ENCODE measurements around the gene CLSTN2.

CLSTN2 gene

DNA sequence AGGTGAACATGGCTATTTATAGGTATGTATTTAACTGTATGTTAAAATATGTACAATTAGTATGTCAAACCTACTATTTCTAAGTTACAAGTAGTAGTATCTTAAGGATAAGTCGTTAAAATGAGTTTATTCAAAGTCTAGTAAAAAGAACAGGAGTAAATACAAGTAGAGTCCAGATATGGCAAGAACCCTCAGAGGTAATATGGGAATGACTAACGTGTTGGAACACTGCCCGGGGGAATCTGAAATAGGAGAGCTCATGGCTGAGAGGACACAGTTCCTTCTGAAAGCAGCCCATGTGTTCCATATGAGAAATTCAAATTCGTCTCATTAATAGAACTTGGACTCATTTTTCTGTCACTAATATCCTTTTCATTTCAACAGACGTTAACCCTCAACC is 158.8 kb downstream of the CLSTN2 start:
- DNase-seq (ENCODE audit: low read depth), result no peak

DNA sequence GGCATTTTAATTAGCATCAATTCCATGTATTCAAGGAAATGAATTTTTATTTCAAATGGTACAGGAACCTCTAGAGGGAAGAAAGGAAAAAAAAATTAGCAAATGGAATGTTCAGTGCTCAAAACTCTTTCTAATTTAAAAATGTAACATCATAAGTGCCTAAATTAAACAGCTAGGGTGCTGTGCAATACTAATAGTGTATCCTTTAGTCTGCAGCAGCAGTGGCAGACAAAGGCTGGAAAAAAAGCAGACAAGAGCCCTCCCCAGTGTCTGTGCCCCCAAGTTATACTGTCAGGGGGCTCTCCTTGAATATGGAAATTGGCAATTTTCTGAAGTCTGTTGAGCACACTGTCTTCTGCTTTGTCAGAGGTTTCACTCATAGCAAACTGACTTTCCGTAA is 159.5 kb downstream of the CLSTN2 start:
- no peak for DNase-seq (ENCODE audit: low read depth)

DNA sequence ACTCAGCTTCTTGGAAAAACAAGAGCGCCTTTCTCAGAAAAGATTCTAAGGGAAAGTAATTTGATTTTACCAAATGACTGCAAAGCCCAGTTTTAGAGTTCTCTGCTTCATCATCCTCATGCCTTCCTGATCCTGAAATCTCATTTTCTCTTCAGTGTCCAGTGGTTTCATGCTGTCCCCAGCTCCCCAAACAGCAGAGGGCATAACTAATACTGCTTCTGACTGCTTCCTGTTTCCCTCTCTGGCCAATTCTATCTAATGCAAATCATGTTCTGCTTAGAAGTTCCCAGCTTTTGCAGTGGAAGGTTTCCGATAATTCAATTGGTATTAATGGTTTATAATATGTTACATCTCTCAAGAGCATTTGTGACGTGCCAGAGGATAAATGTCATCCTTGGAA is 161.1 kb downstream of the CLSTN2 start:
- DNase-seq (ENCODE audit: low read depth), result no peak

DNA sequence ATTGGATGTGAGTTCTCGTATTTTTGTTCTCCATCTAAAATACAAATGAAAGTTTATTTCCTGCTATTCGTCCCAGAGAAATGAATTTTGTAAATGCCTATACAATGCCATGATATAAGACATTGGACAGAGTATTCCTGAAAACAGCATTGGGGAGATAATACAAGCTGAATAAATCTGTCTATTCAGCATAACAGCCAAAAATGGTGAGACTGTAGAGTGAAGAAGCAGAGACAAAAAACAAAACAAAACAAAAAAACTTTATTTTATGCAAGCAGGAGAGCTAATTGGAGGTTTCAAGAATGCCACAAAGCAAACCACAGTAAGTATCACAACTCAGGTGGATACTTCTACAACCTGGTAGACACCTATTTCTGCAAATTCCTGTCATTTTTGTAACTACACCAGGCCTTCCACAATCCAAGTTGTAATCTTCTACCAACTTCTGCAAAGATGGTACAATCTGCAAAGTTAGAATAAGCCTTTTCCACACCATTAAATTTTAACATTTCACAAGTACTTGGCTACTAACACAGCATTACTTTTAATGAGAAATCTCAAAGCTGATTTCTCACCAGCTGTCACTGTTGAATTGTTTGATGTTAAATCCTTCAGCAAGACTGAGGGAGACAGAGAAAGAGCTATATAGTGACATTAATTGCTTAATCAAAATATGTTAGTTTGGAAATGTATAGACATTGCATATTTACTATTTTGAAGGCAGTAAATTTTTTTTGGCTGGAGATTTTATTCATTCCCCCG is 163.1 kb downstream of the CLSTN2 start:
- no peak for DNase-seq (ENCODE audit: low read depth)

- no peak for DNase-seq (ENCODE audit: low read depth)
These were observed 165.5 kb downstream of the CLSTN2 start for GRCh38 chr3:140100479-140100878.

- no peak for DNase-seq (ENCODE audit: low read depth)
These were observed 168.2 kb downstream of the CLSTN2 start for GRCh38 chr3:140103166-140103565.

DNA sequence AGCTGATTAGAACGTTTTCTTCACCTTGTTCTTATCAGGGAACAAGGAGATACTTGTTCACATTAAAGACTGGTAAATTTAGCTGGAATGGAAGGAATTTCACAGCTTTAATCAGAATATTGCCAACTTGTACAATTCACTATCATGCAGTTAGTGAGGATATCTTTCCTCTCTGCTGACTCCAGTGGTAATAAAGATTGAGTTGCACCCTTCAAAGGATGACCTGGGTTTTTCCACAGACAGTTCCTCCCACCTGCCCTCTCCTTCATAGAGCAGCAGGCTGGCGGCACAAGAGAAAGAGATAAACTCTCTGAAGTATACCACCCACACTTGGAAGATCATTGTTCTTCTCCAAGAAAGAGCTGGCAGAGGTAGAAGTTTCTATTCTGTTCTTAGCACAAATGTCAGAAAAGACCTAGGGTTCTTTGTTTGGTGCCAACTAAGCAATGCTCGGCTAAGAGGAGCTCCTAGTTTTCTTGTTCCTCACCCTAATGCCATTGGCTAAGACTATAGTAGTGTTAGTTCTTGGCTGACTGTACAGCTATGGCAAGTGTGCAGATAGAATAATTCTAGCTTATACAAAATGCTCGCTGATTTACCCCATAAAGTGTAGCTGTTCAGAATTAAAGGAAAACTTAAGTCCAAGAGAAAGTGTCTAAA is 169.1 kb downstream of the CLSTN2 start:
- DNase-seq (ENCODE audit: low read depth), result no peak

- DNase-seq (ENCODE audit: low read depth), result no peak
These were observed 179.2 kb downstream of the CLSTN2 start for GRCh38 chr3:140113996-140114788.

GRCh38 chr3:140114789-140115080 is 179.8 kb downstream of the CLSTN2 start:
- no peak for DNase-seq (ENCODE audit: low read depth)

GRCh38 chr3:140117096-140117526 is 182.1 kb downstream of the CLSTN2 start:
- DNase-seq (ENCODE audit: low read depth), result no peak

DNA sequence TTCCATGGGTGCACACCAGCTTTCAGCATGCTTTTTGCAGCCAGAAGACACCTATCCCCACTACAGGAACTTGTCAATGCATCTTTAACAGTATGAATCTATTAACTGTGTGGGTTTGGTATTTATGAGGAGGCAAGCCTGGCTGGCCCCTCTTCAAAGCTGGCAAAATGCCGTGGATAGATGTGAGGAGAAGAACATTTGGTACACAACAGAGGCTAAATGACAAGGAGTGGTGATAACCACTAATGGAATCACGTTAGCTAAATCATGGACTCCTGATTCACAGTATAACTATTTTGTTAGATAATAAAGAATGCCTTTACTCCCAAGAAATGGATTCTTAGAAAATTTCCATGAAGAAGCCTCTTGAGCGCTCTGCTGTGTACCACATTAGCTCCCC is 187.2 kb downstream of the CLSTN2 start:
- no peak for DNase-seq (ENCODE audit: low read depth)

DNA sequence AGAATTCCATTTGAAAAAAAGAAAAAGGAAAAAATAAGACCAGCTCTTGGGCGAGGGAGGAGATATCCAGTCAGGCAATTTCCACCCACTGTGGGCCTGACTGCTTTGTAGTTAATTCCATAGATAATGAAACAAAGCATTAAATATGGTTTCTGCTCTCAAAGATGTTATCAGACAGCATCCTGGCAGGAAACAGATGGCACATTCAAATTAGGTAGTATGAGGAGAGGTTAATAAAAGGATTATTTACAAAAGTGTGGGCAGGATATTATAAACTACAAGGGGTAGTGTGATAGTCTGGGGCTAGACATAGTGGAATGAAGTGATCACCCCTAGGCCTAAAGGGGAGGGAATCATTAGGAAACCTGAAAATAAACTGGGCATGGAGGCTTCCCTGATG is 193.2 kb downstream of the CLSTN2 start:
- no peak for DNase-seq (ENCODE audit: low read depth)

GRCh38 chr3:140128631-140129030 is 193.6 kb downstream of the CLSTN2 start:
- no peak for DNase-seq (ENCODE audit: low read depth)

GRCh38 chr3:140129768-140130284 is 194.8 kb downstream of the CLSTN2 start:
- no peak for DNase-seq (ENCODE audit: low read depth)

- DNase-seq (ENCODE audit: low read depth), result no peak
These were observed 196.9 kb downstream of the CLSTN2 start for GRCh38 chr3:140131895-140132294.

DNA sequence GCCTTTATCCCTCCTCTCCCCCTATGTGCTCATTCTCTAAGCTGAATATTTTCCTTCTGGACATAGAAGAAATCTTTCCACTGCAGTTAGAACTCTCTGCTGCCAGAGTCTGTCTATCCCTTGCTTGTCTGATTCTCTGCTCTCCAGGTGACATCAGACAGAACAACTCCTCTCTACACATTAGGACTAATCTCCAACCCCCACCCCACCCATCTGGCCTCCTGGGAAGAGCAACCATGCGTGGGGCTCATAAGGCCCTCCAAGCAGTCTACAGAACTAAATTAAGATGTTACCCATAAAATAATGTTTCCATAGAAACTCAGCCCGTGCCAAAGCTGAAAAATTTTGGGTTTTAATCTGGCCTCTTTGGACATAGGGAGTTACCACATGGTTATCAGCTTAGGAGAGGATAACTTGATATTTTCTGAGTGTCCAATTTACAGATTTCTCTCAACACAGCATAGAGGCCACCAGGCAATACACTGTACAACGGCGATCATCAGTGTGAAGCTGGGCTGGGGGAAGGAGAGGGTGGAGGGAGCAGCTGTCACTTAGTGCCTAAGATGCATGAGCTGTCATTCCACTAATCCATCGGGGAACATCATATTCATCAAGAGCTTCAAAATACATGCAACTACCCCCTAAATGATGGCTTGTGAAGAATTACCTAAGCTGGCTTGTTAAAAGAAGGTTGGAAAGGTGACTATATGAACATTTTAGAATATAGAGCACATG is 199.4 kb downstream of the CLSTN2 start:
- no peak for DNase-seq (ENCODE audit: low read depth)

- DNase-seq (ENCODE audit: low read depth), result no peak
These were observed 200.5 kb downstream of the CLSTN2 start for GRCh38 chr3:140135461-140135860.

- no peak for DNase-seq (ENCODE audit: low read depth)
These were observed 208.5 kb downstream of the CLSTN2 start for GRCh38 chr3:140143367-140144069.

DNA sequence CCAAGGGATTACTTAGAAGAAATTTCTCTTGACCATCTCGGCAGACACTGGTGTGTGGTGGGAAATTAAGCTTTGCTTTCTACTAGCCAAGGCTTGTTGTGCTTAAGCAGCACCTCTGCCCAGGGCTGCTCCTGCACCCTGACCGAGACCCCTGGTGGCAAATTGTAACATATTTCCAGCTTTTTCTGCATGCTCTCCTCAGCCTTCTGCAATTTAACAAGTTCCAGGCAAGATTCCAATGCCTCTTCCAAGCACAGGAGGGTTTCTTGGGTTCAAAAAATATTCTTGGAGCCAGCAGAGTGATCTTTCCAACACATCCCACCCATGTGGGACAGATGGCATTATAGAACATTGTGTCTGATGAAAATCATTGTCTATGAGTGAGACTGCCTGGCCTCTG is 210.5 kb downstream of the CLSTN2 start:
- no peak for DNase-seq (ENCODE audit: low read depth)

DNA sequence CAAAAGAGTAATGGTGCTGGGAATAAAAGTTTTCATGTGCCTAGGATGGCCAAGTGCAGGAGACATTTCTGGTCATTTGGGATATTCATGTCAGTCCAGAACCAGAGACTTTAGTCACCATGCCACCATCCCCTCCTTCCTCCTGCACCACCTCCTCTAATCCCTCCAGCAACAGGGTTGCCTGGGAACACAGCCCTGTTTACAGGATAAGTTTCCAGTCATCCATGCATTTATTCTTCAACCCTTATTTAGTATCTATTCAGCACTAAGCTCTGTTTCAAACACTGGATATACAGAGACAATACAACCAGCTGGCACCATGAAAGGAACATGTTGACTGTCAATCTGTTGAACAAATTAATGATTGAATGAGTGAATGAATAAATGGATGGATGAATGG is 211.7 kb downstream of the CLSTN2 start:
- no peak for DNase-seq (ENCODE audit: low read depth)

- no peak for DNase-seq (ENCODE audit: low read depth)
These were observed 213.0 kb downstream of the CLSTN2 start for GRCh38 chr3:140147965-140148490.
